HG03097 (cell line): ENCODE measurements around the gene ACD.

Experiments
- ATAC-seq: cut with Tn5 transposase; IDR thresholded peaks from one replicate; pipeline ENCODE4 v1.9.1; 2021; ENCODE audit not compliant: unreplicated experiment, low FRiP score

Gene ACD

DNA sequence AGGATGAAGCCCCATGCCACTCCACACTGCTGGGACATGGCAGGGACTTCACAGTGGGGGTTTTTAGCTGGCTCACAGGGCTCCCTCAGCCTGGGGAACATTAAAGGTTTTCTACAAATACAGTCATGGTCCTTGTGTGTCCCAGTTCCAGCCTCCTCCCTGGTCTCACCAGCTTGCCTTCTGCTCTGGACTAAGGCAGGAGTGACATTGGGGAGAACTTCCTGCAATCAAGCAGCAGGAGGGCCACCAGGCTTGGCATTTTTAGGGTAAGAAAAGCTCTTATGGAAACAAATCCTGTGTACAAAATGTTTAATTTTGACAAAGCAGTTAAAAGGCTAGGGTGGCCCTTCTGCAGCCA is 2.6 kb upstream of the ACD start:
- ATAC-seq: no peak

DNA sequence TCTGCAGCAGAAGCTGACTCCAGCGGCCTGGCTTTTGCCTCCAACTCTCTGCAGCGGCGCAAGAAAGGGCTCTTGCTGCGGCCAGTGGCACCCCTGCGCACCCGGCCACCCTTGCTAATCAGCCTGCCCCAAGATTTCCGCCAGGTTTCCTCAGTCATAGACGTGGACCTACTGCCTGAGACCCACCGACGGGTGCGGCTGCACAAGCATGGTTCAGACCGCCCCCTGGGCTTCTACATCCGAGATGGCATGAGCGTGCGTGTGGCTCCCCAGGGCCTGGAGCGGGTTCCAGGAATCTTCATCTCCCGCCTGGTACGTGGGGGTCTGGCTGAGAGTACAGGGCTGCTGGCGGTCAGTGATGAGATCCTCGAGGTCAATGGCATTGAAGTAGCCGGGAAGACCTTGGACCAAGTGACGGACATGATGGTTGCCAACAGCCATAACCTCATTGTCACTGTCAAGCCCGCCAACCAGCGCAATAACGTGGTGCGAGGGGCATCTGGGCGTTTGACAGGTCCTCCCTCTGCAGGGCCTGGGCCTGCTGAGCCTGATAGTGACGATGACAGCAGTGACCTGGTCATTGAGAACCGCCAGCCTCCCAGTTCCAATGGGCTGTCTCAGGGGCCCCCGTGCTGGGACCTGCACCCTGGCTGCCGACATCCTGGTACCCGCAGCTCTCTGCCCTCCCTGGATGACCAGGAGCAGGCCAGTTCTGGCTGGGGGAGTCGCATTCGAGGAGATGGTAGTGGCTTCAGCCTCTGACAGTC is 2.0 kb upstream of the ACD start:
- ATAC-seq: no peak

DNA sequence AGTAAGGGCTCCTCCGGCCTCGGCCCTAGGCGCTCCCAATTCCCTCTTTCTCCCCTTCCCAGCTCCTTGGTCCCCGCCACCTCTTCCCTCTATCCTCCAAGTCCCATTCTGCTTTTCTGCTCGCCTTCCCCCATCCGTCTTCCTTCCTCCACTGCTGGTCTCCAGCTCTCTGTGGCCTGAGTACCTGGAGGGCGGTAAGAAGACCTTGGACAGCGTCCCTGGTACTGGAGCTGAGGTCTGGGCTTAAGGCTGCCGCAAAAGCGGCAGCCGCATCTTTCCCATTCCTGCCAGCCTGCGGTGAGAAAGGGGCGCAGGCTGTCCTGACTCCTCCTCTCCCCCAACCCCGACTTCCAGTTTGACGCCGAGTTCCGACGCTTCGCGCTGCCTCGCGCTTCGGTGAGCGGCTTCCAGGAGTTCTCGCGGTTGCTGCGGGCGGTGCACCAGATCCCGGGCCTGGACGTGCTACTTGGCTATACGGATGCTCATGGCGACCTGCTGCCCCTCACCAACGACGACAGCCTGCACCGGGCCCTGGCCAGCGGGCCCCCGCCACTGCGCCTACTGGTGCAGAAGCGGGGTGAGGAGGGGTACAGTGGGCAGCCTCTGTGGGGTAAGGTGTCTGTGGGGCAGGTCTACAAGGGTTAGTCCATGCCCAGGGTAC is 1.2 kb upstream of the ACD start:
- ATAC-seq: no peak

GRCh38 chr16:67660564-67661028 is 536 bp upstream of the ACD start, which contains the start of gene PARD6A:
Gene PARD6A (plus strand): TSS chr16:67660960. CDS start chr16:67661039, 79 bp downstream.
- peak; percentile 69 for ATAC-seq

GRCh38 chr16:67658849-67659674 is 998 bp downstream of the ACD start:
- no peak for ATAC-seq

DNA sequence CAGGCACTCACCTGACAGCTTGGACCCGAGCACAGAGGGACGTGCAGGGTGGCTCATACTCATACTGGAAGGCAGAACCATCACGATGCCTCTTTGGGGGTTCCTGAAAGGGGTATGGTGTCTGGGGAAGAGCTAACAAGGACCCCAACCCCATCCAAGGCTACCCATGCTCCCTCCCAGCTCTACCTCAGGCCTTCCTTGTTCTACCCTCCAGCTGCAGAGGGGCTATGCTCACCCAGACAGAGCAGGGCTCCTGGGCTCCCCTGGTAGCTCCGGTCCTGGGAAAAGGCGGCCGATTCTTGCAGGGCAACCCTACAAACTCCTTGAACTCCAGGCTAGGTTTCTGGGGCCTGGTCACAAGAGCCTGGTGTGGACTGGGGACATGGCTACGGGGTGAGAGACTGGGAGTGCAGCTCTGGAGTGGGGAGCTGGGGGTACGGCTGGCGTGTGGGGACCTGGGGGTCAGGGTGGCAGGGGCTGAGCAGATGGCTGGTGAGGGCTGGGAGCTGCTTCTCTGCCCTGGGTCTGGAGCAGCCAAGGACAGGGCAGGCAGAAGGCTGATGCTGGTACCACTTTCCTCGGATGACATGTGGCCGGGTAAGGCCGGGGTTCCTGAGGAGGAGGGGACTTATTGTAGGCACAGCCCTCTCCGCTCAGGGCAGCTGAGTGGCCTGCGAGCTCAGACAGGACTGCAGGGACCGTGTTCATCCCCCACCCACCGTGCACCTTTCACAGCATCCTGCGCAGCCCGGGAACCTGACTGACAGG is 2.1 kb downstream of the ACD start:
- no peak for ATAC-seq

GRCh38 chr16:67657017-67657608 is 2.9 kb downstream of the ACD start:
- ATAC-seq: no peak

DNA sequence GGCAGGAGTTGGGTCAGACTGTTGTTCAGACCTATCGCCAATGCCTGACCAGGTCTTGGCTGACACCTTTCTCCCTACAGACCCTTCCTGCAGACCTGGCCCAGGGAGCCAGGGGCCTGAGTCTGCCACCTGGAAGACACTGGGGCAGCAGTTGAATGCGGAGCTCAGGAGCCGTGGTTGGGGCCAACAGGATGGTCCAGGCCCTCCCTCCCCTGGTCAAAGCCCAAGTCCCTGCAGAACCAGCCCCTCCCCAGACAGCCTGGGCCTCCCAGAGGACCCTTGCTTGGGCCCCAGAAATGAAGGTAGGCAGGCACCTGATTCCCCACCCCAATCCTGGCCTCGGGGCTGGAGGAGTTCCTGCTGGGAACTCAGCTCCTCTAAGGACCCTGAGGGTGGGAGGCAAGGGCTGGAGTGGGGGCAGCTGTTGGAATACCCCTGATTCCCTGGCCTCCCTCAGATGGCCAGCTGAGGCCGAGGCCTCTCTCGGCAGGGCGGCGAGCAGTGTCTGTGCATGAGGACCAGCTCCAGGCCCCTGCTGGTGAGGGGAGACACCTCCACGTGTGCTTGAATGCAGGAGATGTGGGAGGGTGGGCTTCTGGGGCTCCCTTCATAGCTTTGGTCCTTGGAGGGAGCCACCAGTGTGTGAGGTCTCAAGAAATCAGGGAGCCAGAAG is 3.6 kb downstream of the ACD start:
- no peak for ATAC-seq

- ATAC-seq: no peak
Observed at GRCh38 chr16:67655363-67655762, 4.7 kb downstream of the ACD start.

DNA sequence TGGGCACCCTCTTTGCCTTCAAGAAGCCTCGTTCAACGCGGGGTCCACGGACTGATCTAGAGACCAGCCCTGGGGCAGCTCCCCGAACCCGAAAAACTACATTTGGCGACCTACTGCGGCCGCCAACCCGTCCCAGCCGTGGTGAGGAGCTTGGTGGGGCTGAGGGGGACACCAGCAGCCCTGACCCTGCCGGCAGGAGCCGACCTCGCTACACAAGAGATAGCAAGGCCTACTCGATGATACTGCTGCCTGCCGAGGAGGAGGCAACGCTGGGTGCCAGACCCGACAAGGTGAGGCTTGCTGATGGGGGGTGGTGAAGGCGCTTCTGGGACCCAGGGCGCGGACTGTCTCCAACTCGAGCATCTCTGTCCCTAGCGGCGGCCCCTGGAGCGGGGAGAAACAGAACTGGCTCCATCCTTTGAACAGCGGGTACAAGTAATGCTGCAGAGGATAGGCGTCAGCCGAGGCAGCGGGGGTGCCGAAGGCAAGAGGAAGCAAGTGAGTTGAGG is 5.6 kb downstream of the ACD start:
- ATAC-seq: no peak

DNA sequence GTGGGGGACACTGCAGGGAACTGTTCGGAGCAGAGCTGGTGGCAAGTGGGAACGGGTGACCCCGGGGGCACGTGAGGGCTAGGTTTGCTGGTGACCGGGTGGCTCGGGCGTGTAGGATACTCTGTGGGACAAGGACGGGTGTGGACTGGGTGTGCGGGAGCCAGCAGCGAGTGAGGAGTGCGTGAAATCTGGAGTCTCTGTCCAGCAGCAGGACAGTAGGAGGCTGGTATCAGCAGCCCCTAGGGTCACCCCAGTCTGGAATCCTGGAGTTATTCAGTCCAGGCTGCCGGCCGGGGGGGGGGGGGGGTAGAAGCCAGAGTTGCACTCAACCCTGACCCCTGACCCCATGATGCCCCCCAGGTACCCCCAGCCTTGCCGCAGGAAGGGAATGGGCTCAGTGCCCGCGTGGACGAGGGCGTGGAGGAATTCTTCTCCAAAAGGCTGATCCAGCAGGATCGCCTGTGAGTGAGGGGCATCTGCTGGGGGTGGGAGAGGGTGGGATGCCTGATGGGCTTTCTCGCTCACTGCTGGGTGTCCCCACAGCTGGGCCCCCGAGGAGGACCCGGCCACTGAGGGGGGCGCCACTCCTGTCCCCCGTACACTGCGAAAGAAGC is 6.2 kb downstream of the ACD start:
- no peak for ATAC-seq

DNA sequence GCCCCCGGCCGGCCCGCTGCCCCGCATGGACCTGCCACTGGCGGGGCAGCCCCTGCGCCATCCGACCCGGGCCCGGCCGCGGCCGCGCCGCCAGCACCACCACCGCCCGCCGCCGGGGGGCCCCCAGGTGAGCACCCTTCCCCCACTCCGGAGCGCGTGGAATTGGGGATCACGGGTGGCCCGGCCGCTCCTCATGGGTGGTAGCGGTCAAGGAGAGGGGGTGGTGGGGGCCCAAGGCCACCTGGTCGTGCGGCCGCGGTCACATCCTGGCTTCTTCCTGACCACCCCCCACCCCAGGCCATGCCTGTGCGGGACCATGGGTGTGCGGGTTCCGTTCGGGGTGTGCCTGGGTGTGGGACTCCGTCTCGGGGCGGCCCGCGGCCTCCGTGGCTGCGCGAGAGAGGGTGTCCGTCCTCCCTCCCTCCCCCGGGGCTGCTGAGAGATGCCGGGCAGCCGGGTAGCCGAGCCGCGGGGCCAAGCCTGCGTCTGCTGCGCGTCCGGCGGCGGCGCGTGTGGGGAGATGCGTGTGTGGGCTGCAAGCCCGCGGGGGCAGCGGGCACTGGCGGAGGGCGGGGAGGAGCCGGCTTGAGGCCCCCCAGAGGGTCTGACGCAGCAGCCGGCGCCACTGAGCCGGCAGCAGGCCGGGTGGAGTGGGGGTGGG is 6.8 kb downstream of the ACD start:
- no peak for ATAC-seq

- ATAC-seq: no peak
Observed at GRCh38 chr16:67652578-67653127, 7.4 kb downstream of the ACD start.

GRCh38 chr16:67651847-67652246 is 8.2 kb downstream of the ACD start:
- ATAC-seq: no peak

DNA sequence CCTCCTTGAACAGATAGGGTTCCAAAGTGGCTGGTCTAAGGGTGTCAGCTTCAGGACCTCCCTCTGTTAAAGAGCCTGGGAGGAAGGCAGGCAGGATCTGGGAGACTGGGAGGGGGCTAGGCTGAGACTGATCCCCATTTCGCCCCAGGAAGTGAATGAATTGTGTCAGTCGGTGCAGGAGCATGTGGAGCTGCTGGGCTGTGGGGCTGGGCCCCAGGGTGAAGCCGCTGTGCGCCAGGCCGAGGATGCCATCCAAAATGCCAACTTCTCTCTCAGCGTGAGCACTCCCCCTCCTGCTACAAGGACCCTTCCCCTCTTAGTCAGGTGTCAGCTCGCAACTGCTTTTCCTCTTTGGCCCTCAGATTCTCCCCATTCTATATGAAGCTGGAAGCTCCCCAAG is 9.0 kb downstream of the ACD start:
- ATAC-seq: no peak

- no peak for ATAC-seq
Observed at GRCh38 chr16:67650023-67650422, 10.0 kb downstream of the ACD start.

DNA sequence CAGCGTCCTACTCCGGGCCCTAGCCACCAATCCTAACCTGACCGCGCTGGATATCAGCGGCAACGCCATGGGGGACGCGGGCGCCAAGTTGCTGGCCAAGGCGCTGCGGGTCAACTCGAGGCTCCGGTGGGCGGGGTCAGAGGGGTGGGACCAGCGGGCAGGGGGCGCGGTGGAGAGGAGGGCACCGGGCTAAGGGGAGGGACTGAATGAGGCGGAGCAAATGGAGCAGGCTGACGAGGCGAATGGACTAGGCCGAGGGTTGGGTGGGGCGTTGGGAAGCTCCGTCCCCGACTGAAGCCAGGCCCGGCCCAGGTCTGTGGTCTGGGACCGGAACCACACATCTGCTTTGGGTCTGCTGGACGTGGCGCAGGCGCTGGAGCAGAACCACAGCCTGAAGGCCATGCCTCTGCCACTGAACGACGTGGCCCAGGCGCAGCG is 10.5 kb downstream of the ACD start:
- ATAC-seq: no peak

DNA sequence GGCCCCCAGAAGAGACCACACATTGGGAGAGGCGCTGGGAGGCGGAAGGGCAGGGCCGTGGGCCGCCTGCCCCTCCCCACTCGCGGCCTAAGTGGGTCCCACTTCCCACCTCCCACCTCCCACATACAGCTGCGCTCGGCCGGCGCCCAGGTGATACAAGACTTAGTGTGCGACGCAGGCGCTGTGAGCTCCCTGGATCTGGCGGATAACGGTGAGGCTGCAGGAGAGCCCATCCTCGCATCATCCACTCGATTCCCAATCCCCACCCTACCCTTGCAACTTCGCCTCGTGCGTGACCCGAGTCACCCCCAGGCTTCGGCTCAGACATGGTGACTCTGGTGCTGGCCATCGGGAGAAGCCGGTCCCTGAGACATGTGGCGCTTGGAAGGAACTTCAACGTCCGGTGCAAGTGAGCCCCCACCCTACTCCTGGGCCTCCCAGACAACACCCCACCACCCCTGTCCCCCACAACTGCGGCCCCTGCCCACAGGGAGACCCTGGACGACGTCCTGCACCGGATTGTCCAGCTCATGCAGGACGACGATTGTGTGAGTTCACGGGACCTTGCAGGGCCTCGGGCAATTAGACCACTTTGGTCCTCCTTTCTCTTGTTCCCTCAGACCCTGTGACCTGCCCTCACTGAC is 11.2 kb downstream of the ACD start:
- no peak for ATAC-seq
